ENCODE results near the gene DCP2. TPM values are rescaled to one million over a fixed set of nuclear protein-coding genes. Genes with fewer than 3 reads are reported as not detected.

The DCP2 gene
- total RNA-seq, 1 donor: 27.9 TPM

DNA sequence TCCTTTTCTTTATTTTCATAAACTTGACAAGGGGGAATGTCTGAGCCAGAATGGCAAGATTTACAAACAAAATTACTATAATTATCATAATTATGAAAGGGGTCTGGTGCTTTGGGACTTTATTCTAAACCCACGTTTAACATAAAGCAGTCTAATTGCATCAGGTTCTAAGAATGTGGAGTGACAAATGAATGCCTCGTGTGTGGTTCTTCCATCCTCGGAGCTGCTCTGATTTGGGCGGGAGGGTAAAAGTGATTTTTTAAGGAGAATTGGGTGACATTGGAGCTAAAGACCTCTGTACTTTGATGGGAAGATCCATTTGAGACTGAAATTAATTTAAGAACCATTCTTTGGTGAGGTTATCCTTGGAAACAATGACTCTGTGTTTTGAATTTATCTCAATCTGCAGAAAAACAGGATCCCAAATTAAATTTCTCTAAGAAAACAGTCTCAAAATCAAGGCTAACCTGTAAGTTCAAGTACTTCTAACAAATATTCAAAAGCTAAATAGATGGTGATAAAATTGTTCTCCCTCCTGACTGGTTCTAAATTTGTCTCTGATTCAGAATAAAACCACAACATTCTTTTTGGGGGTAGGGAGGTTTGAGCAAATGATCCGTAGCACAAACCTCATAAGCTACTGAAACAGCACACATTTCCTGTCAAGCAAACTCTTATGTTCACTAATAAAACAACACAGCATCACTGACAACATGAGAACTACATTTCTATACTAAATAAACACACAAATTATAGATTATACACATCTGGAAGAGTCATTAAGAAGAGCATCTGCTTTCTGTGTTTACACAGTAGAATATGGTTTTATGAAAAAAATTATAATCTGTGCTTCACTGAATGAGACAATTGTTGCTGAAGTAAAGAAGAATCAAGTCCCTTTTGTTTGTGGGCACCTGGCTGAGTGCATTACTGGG lies 85.5 kb downstream of the DCP2 start:
- no peaks in the 10 kb centered on the region for H3K79me2 ChIP-seq (ENCODE audit: insufficient read depth, low read length)
- no peak overlapping the region for H2AFZ ChIP-seq (ENCODE audit: low read length)
- H4K20me1 ChIP-seq (ENCODE audit: insufficient read depth, low read length): no peaks in the 10 kb centered on the region
- H3K36me3 ChIP-seq (ENCODE audit: insufficient read depth, low read length): no peaks in the 10 kb centered on the region
- peak overlapping the region; percentile 81 for H3K4me2 ChIP-seq (ENCODE audit: insufficient read depth, low read length)
- DNase-seq (ENCODE audit: insufficient read length, low spot score, missing footprints): peak; percentile 96
- no peaks in the 10 kb centered on the region for H3K27me3 ChIP-seq (ENCODE audit: insufficient read depth, low read length)
- no peaks in the 10 kb centered on the region for H3K9me3 ChIP-seq (ENCODE audit: low read depth, low read length)
- peaks cover 39% of the 10 kb centered on the region for H3K4me1 ChIP-seq (ENCODE audit: insufficient read depth, low read length)
- peak overlapping the region; percentile 8 for H3K4me3 ChIP-seq (ENCODE audit: insufficient read depth, low read length)
- TF ChIP-seq, protein P1, sequence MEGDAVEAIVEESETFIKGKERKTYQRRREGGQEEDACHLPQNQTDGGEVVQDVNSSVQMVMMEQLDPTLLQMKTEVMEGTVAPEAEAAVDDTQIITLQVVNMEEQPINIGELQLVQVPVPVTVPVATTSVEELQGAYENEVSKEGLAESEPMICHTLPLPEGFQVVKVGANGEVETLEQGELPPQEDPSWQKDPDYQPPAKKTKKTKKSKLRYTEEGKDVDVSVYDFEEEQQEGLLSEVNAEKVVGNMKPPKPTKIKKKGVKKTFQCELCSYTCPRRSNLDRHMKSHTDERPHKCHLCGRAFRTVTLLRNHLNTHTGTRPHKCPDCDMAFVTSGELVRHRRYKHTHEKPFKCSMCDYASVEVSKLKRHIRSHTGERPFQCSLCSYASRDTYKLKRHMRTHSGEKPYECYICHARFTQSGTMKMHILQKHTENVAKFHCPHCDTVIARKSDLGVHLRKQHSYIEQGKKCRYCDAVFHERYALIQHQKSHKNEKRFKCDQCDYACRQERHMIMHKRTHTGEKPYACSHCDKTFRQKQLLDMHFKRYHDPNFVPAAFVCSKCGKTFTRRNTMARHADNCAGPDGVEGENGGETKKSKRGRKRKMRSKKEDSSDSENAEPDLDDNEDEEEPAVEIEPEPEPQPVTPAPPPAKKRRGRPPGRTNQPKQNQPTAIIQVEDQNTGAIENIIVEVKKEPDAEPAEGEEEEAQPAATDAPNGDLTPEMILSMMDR (IDR thresholded peaks at IDR 0.05; ENCODE audit: extremely low read depth, low read depth, low read length): no peak
- H3K27ac ChIP-seq (ENCODE audit: low read depth, low read length): peak overlapping the region; percentile 81

DNA sequence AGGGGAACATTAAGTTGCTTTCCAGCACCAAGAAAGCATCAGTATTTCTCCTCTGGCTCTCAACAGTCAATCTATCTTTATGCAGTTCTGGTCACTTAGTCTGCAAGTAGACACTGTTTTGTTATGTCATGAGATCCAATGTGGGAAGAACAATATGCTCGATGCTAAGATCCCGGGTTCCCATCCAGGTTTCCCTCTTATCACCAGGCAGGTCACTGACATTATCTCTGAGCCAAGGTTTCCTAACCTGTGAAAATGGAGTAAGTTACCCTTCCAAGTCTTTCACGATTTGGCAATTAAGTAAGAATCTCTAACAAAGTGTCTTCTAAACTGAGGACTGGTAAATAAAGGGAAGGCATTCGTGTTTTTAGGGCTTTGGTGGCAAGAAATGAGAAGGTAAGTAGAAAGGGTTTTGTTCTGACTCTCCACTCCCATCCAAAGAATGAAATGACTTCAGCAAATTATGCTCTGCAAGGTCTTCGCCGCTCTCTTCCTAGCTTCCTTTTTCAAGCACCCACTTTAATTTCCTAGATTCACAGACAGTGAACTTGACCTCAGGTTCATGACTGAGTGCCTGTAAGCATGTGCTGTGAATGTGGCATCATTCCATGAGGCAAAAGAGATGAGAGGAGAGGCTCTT lies 86.4 kb downstream of the DCP2 start:
- Histone ChIP-seq H3K4me1 (ENCODE audit: insufficient read depth, low read length) (peaks cover 39% of the 10 kb centered on the region), H3K27ac (ENCODE audit: low read depth, low read length) (peak overlapping the region; percentile 81), H3K27me3 (ENCODE audit: insufficient read depth, low read length) (no peaks in the 10 kb centered on the region), H3K9me3 (ENCODE audit: low read depth, low read length) (no peaks in the 10 kb centered on the region), H3K79me2 (ENCODE audit: insufficient read depth, low read length) (no peaks in the 10 kb centered on the region), H3K4me3 (ENCODE audit: insufficient read depth, low read length) (no peak overlapping the region), H3K4me2 (ENCODE audit: insufficient read depth, low read length) (peak overlapping the region; percentile 81), H2AFZ (ENCODE audit: low read length) (no peak overlapping the region), H3K36me3 (ENCODE audit: insufficient read depth, low read length) (no peaks in the 10 kb centered on the region), H4K20me1 (ENCODE audit: insufficient read depth, low read length) (no peaks in the 10 kb centered on the region)
- peak; percentile 76 for DNase-seq (ENCODE audit: insufficient read length, low spot score, missing footprints)
- TF ChIP-seq, protein P1 (IDR thresholded peaks at IDR 0.05; ENCODE audit: extremely low read depth, low read depth, low read length): no peak

DNA sequence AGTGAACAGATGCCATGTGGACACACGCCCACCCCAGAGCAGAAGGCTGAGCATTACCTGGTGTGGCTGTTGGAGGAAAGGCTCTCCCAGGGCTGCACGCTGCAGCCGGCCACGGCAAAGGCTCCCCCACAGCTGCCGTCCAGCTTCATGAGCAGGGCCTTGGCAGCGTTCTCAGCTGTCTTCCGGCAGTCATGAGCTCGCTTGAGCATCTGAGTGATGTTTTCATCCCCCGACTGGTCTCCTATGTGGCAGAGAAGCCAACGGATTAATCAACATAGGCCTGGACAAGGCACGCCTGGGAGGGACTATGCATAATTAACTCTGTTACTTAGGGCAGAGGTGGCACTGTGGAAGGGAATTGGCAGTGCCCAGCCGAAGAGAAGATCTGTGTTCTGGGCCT lies 87.3 kb downstream of the DCP2 start:
- Histone ChIP-seq H3K4me2 (ENCODE audit: insufficient read depth, low read length) (no peak overlapping the region), H3K4me1 (ENCODE audit: insufficient read depth, low read length) (peaks cover 38% of the 10 kb centered on the region)

More for the DNA sequence above, 87.3 kb downstream of the DCP2 start:
- Histone ChIP-seq H4K20me1 (ENCODE audit: insufficient read depth, low read length) (no peaks in the 10 kb centered on the region), H3K27ac (ENCODE audit: low read depth, low read length) (no peak overlapping the region), H3K9me3 (ENCODE audit: low read depth, low read length) (no peaks in the 10 kb centered on the region), H3K36me3 (ENCODE audit: insufficient read depth, low read length) (no peaks in the 10 kb centered on the region), H2AFZ (ENCODE audit: low read length) (no peak overlapping the region), H3K27me3 (ENCODE audit: insufficient read depth, low read length) (no peaks in the 10 kb centered on the region), H3K4me3 (ENCODE audit: insufficient read depth, low read length) (no peak overlapping the region), H3K79me2 (ENCODE audit: insufficient read depth, low read length) (no peaks in the 10 kb centered on the region)
- TF ChIP-seq, protein P1 (IDR thresholded peaks at IDR 0.05; ENCODE audit: extremely low read depth, low read depth, low read length): no peak
- no peak for DNase-seq (ENCODE audit: insufficient read length, low spot score, missing footprints)

Data from osteoblast (primary cell).